Measurements from ENCODE around the gene TGOLN2. TPM values are rescaled to one million over a fixed set of nuclear protein-coding genes. Genes with fewer than 3 reads are reported as not detected.
A peak's percentile ranks its signal among the peaks of the same experiment; 100 is the strongest.

TGOLN2 gene
- polyA plus RNA-seq, 4 donors = 18.6 to 160 (median 43.2) TPM

- FAIRE-seq = no peak
- 68 to 90% (median 83%) methylated on average over 9 of the region's 9 CpGs for WGBS, 3 donors
- no peak overlapping the region for H3K4me3 ChIP-seq (ENCODE audit: low read depth in 1 of 3, low read length in 3 of 3)
Observed at GRCh38 chr2:85275984-85276540, 51.7 kb downstream of the TGOLN2 start.

GRCh38 chr2:85273738-85274731 is 53.8 kb downstream of the TGOLN2 start:
- FAIRE-seq = no peak
- peak in 1 of 2 donors; percentile 46 for DNase-seq
- Histone ChIP-seq H3K27ac (ENCODE audit: low read depth in 1 of 3, low read length in 2 of 3) (no peak overlapping the region), H3K36me3 (ENCODE audit: control insufficient read depth in 3 of 3, insufficient read depth in 2 of 3, low read depth in 1 of 3, low read length in 3 of 3) (no peaks in the 10 kb centered on the region), H3K4me1 (ENCODE audit: control insufficient read depth in 3 of 3, insufficient read depth in 2 of 3, low read depth in 1 of 3, low read length in 2 of 3) (peaks cover 0 to 15% (median 8%) of the 10 kb centered on the region in 3 donors), H3K9me3 (ENCODE audit: control insufficient read depth in 2 of 2, insufficient read depth in 1 of 2, low read depth in 1 of 2, low read length in 1 of 2) (no peaks in the 10 kb centered on the region), H3K27me3 (ENCODE audit: control insufficient read depth in 3 of 3, insufficient read depth in 3 of 3, low read length in 3 of 3) (peaks cover 0 to 1% (median 0%) of the 10 kb centered on the region in 3 donors), H3K4me3 (ENCODE audit: low read depth in 1 of 3, low read length in 3 of 3) (no peak overlapping the region)
- 63 to 74% (median 69%) methylated on average over 21 of the region's 21 CpGs for WGBS, 3 donors

More at GRCh38 chr2:85275984-85276540, 51.7 kb downstream of the TGOLN2 start:
- Histone ChIP-seq H3K36me3 (ENCODE audit: control insufficient read depth in 3 of 3, insufficient read depth in 2 of 3, low read depth in 1 of 3, low read length in 3 of 3) (no peaks in the 10 kb centered on the region), H3K9me3 (ENCODE audit: control insufficient read depth in 2 of 2, insufficient read depth in 1 of 2, low read depth in 1 of 2, low read length in 1 of 2) (no peaks in the 10 kb centered on the region), H3K27me3 (ENCODE audit: control insufficient read depth in 3 of 3, insufficient read depth in 3 of 3, low read length in 3 of 3) (peaks cover 0 to 1% (median 0%) of the 10 kb centered on the region in 3 donors), H3K4me1 (ENCODE audit: control insufficient read depth in 3 of 3, insufficient read depth in 2 of 3, low read depth in 1 of 3, low read length in 2 of 3) (peaks cover 0 to 11% (median 3%) of the 10 kb centered on the region in 3 donors), H3K27ac (ENCODE audit: low read depth in 1 of 3, low read length in 2 of 3) (peak overlapping the region in 2 of 3 donors; percentile 17 to 63)
- no peak for DNase-seq

DNA sequence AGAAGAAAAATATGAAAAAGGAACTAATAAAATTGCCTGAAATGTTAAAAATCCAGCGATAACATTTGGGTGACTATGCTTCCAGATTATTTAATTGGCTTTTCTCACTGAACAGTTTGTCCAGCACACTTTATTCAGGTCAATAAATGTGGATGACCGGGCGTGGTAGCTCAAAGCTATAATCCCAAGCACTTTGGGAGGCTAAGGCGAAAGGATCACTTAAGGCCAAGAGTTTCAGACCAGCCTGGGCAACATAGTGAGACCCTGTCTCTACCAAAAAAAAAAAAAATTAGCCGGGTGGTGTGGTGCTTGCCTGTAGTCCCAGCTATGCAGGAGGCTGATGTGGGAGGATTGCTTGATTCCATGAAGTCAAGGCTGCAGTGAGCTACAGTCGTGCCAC is 55.4 kb downstream of the TGOLN2 start:
- DNase-seq (peak in 1 of 2 donors; percentile 38), FAIRE-seq (no peak)
- WGBS, 3 donors = 71 to 85% (median 83%) methylated on average over 6 of the region's 6 CpGs
- H3K4me3 ChIP-seq (ENCODE audit: low read depth in 1 of 3, low read length in 3 of 3) = no peak overlapping the region
- H3K4me1 ChIP-seq (ENCODE audit: control insufficient read depth in 3 of 3, insufficient read depth in 2 of 3, low read depth in 1 of 3, low read length in 2 of 3) = peaks cover 0 to 15% (median 8%) of the 10 kb centered on the region in 3 donors
- H3K36me3 ChIP-seq (ENCODE audit: control insufficient read depth in 3 of 3, insufficient read depth in 2 of 3, low read depth in 1 of 3, low read length in 3 of 3) = no peaks in the 10 kb centered on the region
- H3K27ac ChIP-seq (ENCODE audit: low read depth in 1 of 3, low read length in 2 of 3) = no peak overlapping the region
- no peaks in the 10 kb centered on the region for H3K27me3 ChIP-seq (ENCODE audit: control insufficient read depth in 3 of 3, insufficient read depth in 3 of 3, low read length in 3 of 3)
- no peaks in the 10 kb centered on the region for H3K9me3 ChIP-seq (ENCODE audit: control insufficient read depth in 2 of 2, insufficient read depth in 1 of 2, low read depth in 1 of 2, low read length in 1 of 2)

- peak in 1 of 2 donors; percentile 70 for DNase-seq
- Histone ChIP-seq H3K27ac (ENCODE audit: low read depth in 1 of 3, low read length in 2 of 3) (peak overlapping the region in 1 of 3 donors; percentile 47), H3K36me3 (ENCODE audit: control insufficient read depth in 3 of 3, insufficient read depth in 2 of 3, low read depth in 1 of 3, low read length in 3 of 3) (no peaks in the 10 kb centered on the region), H3K27me3 (ENCODE audit: control insufficient read depth in 3 of 3, insufficient read depth in 3 of 3, low read length in 3 of 3) (no peaks in the 10 kb centered on the region), H3K4me1 (ENCODE audit: control insufficient read depth in 3 of 3, insufficient read depth in 2 of 3, low read depth in 1 of 3, low read length in 2 of 3) (peaks cover 0 to 15% (median 8%) of the 10 kb centered on the region in 3 donors), H3K4me3 (ENCODE audit: low read depth in 1 of 3, low read length in 3 of 3) (no peak overlapping the region), H3K9me3 (ENCODE audit: control insufficient read depth in 2 of 2, insufficient read depth in 1 of 2, low read depth in 1 of 2, low read length in 1 of 2) (no peaks in the 10 kb centered on the region)
- no peak for FAIRE-seq
- 6 to 27% (median 26%) methylated on average over 6 of the region's 6 CpGs for WGBS, 3 donors
Observed at GRCh38 chr2:85269959-85270358, 57.8 kb downstream of the TGOLN2 start.

Other genes starting within 250 kb of the TGOLN2 start
- gene TCF7L1, start 194.6 kb downstream of the TGOLN2 start, polyA plus RNA-seq = 10 to 100 TPM in 1 of 4 donors, 1 to 10 TPM in 2, under 1 TPM in 1; 0.45 to 18.5 (median 3.2) TPM
- gene RETSAT, start 26.5 kb upstream of the TGOLN2 start, polyA plus RNA-seq = 100 to 1,000 TPM in 2 of 4 donors, 10 to 100 TPM in 2; 66.9 to 147 (median 120) TPM
- gene ELMOD3, start 26.8 kb upstream of the TGOLN2 start, polyA plus RNA-seq = 10 to 100 TPM; 16.1 to 36.9 (median 22.5) TPM
- 100 to 1,000 TPM in 1 of 4 donors, 10 to 100 TPM in 3; 35.8 to 130 (median 62.4) TPM for gene CAPG, start 82.4 kb upstream of the TGOLN2 start, polyA plus RNA-seq
- 100 to 1,000 TPM in 1 of 4 donors, 10 to 100 TPM in 2, 1 to 10 TPM in 1; 2.8 to 122 (median 23.8) TPM for gene SH2D6, start 90.7 kb upstream of the TGOLN2 start, polyA plus RNA-seq
- gene MAT2A, start 211.2 kb upstream of the TGOLN2 start, polyA plus RNA-seq = 100 to 1,000 TPM in 1 of 4 donors, 10 to 100 TPM in 3; 81.2 to 273 (median 96.6) TPM
- 10 to 100 TPM in 2 of 4 donors, 1 to 10 TPM in 2; 9.2 to 24.8 (median 16.5) TPM for gene GGCX, start 233.5 kb upstream of the TGOLN2 start, polyA plus RNA-seq
- gene VAMP8, start 249.6 kb upstream of the TGOLN2 start, polyA plus RNA-seq = 1,000 to 10,000 TPM in 1 of 4 donors, 100 to 1,000 TPM in 3; 183 to 1,108 (median 619) TPM

Data from small intestine (tissue), 7 donors.